Activated CD8-positive, alpha-beta T cell treated with anti-CD3 and anti-CD28 coated beads for 36 hours (primary cell): ENCODE results near the gene ALG2. TPM values are rescaled to one million over a fixed set of nuclear protein-coding genes. Genes with fewer than 3 reads are reported as not detected.

Experiments
- ATAC-seq: fragments of 200-7000 bp; cut with Tn5 transposase; one replicate; pipeline ENCODE4 v1.10.0; 2021; ENCODE audit warnings: mild to moderate bottlenecking, moderate library complexity
- CTCF ChIA-PET: fragments of 350-600 bp; sonication (Branson Sonifier 250); formaldehyde crosslinking; loops from one replicate; lab custom pipeline; 2021; ENCODE audit warnings: antibody characterized with exemption; lab: Charles Lee
- POLR2A ChIA-PET: fragments of 350-600 bp; sonication (Branson Sonifier 250); formaldehyde crosslinking; loops from one replicate; lab custom pipeline; 2021; ENCODE audit warnings: antibody characterized with exemption; lab: Charles Lee
- DNase-seq: peaks from one replicate; pipeline ENCODE4 v3.0.0-alpha.2; 2020
- H3K27ac Mint-ChIP-seq: one replicate; pipeline ENCODE4 v1.8.0; 2021; ENCODE audit warnings: mild to moderate bottlenecking, mixed read lengths
- H3K27me3 Mint-ChIP-seq: one replicate; pipeline ENCODE4 v1.8.0; 2021; ENCODE audit warnings: mixed read lengths
- H3K36me3 Mint-ChIP-seq: one replicate; pipeline ENCODE4 v1.8.0; 2021; ENCODE audit warnings: low read depth, mixed read lengths
- H3K4me1 Mint-ChIP-seq: one replicate; pipeline ENCODE4 v1.8.0; 2021; ENCODE audit warnings: low read depth, mixed read lengths
- H3K4me3 Mint-ChIP-seq: one replicate; pipeline ENCODE4 v1.8.0; 2021; ENCODE audit warnings: mild to moderate bottlenecking, moderate library complexity, mixed read lengths
- H3K9me3 Mint-ChIP-seq: one replicate; pipeline ENCODE4 v1.8.0; 2021; ENCODE audit warnings: mixed read lengths
- CTCF ChIP-seq: fragments of 200-600 bp; IDR thresholded peaks from one replicate; pipeline ENCODE4 v1.8.0; 2022; ENCODE audit warnings: antibody characterized with exemption, mild to moderate bottlenecking
- intact Hi-C: fragments of 100-400 bp; cut with micrococcal nuclease; formaldehyde crosslinking; loops from one replicate; pipeline ENCODE4 v1.10.0; 2022
- total RNA-seq, 2 experiments: library from RNA; stranded (reverse); gene quantifications; one replicate each; pipeline ENCODE4 v1.2.3, GENCODE V29; 2021

ALG2 gene
- total RNA-seq, 2 experiments from 2014 or later = 24.1 to 27.0 TPM

- no peak overlapping the region for H3K4me3 Mint-ChIP-seq
- peak overlapping the region; percentile 67 for H3K27ac Mint-ChIP-seq
- H3K9me3 Mint-ChIP-seq = no peaks in the 10 kb centered on the region
- ATAC-seq = no peak
- POLR2A ChIA-PET = no interaction called here
- CTCF ChIA-PET = interaction anchor here (1.7 kb wide), 1 partner anchor 41 kb away, joined by 6 read pairs; no protein-coding TSS in a partner anchor
- intact Hi-C loops = no loop called here
- no peak for TF ChIP-seq CTCF
- H3K36me3 Mint-ChIP-seq = peaks cover 49% of the 10 kb centered on the region
- DNase-seq = no peak
- peaks cover 34% of the 10 kb centered on the region for H3K4me1 Mint-ChIP-seq
- H3K27me3 Mint-ChIP-seq = no peaks in the 10 kb centered on the region
Observed at GRCh38 chr9:99226054-99226453, 4.3 kb upstream of the ALG2 start.

GRCh38 chr9:99224445-99224844 is 2.7 kb upstream of the ALG2 start:
- CTCF ChIA-PET = interaction anchor here (1.4 to 2.2 kb wide), 2 partner anchors 27 to 39 kb away, joined by 3 to 6 read pairs; no protein-coding TSS in a partner anchor
- Mint-ChIP-seq H3K27me3 (no peaks in the 10 kb centered on the region), H3K9me3 (no peaks in the 10 kb centered on the region), H3K27ac (peak overlapping the region; percentile 3), H3K4me1 (peaks cover 46% of the 10 kb centered on the region), H3K4me3 (peak overlapping the region; percentile 99), H3K36me3 (peaks cover 50% of the 10 kb centered on the region)
- ATAC-seq (no peak), DNase-seq (no peak)
- intact Hi-C loops = loop anchor here (5.0 kb wide), 1 partner anchor 42 kb away; no protein-coding TSS in a partner anchor
- TF ChIP-seq CTCF = no peak
- POLR2A ChIA-PET = no interaction called here

- no peaks in the 10 kb centered on the region for H3K9me3 Mint-ChIP-seq
- H3K36me3 Mint-ChIP-seq = peaks cover 52% of the 10 kb centered on the region
- peaks cover 60% of the 10 kb centered on the region for H3K4me1 Mint-ChIP-seq
- ATAC-seq (peak; percentile 32), DNase-seq (no peak)
- intact Hi-C loops = loop anchor here (5.0 kb wide), 1 partner anchor 40 kb away; no protein-coding TSS in a partner anchor
- H3K27me3 Mint-ChIP-seq = no peaks in the 10 kb centered on the region
- peak overlapping the region; percentile 100 for H3K27ac Mint-ChIP-seq
- TF ChIP-seq CTCF = no peak
- peak overlapping the region; percentile 99 for H3K4me3 Mint-ChIP-seq
- ChIA-PET CTCF (interaction anchor here (1.0 to 5.8 kb wide), 10 partner anchors 9 to 788 kb away, joined by 3 to 72 read pairs (median 3); no protein-coding TSS in a partner anchor), POLR2A (interaction anchor here (0.6 to 2.2 kb wide), 17 partner anchors 9 to 685 kb away, joined by 3 to 10 read pairs (median 3); no protein-coding TSS in a partner anchor)
Observed at GRCh38 chr9:99222416-99223270, 901 bp upstream of the ALG2 start.

GRCh38 chr9:99221266-99221620 is 499 bp downstream of the ALG2 start:
- DNase-seq = no peak
- peak overlapping the region; percentile 99 for H3K4me3 Mint-ChIP-seq
- H3K27ac Mint-ChIP-seq = peak overlapping the region; percentile 86
- H3K9me3 Mint-ChIP-seq = no peaks in the 10 kb centered on the region
- H3K27me3 Mint-ChIP-seq = no peaks in the 10 kb centered on the region
- peaks cover 59% of the 10 kb centered on the region for H3K36me3 Mint-ChIP-seq
- ChIA-PET CTCF (interaction anchor here (0.6 to 5.8 kb wide), 5 partner anchors 11 to 58 kb away, joined by 3 to 72 read pairs (median 7); no protein-coding TSS in a partner anchor), POLR2A (interaction anchor here (0.6 to 2.2 kb wide), 8 partner anchors 10 to 53 kb away, joined by 3 to 8 read pairs (median 3); no protein-coding TSS in a partner anchor)
- intact Hi-C loops = loop anchor here (5.0 kb wide), 1 partner anchor 39 kb away; no protein-coding TSS in a partner anchor
- no peak for TF ChIP-seq CTCF
- peaks cover 65% of the 10 kb centered on the region for H3K4me1 Mint-ChIP-seq
- ATAC-seq = no peak
